Measurements from ENCODE around the gene ACTN2. TPM values are rescaled to one million over a fixed set of nuclear protein-coding genes. Genes with fewer than 3 reads are reported as not detected.

ACTN2 gene
- total RNA-seq, 1 experiment from 2014 or later: 0.49 TPM

DNA sequence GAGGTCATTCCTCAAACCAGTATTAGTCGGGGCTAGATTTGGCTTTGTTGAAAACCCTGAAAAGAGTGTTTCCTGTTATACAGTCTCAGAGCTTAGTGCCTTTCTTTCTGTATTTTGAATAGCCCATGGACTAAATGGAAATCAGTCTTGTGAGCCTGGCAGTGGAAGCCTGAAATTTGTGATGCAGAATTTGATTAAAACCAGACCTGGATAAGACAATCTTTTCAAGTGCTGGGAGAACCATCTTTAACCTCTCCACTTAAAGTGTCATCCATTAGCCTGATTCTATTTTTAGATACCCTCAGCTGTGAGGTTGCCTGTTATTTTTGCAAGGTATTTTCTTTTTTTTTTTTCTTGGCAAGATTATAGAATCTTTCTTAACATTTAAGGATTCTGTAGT lies 19.5 kb downstream of the ACTN2 start:
- TF ChIP-seq REST (IDR thresholded peaks at IDR 0.05; ENCODE audit: insufficient read depth in 1 of 2, low read depth in 2 of 2, low read length in 1 of 2): no peak
- TF ChIP-seq, protein P1, sequence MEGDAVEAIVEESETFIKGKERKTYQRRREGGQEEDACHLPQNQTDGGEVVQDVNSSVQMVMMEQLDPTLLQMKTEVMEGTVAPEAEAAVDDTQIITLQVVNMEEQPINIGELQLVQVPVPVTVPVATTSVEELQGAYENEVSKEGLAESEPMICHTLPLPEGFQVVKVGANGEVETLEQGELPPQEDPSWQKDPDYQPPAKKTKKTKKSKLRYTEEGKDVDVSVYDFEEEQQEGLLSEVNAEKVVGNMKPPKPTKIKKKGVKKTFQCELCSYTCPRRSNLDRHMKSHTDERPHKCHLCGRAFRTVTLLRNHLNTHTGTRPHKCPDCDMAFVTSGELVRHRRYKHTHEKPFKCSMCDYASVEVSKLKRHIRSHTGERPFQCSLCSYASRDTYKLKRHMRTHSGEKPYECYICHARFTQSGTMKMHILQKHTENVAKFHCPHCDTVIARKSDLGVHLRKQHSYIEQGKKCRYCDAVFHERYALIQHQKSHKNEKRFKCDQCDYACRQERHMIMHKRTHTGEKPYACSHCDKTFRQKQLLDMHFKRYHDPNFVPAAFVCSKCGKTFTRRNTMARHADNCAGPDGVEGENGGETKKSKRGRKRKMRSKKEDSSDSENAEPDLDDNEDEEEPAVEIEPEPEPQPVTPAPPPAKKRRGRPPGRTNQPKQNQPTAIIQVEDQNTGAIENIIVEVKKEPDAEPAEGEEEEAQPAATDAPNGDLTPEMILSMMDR (IDR thresholded peaks at IDR 0.05): no peak
- TF ChIP-seq SIN3A (IDR thresholded peaks at IDR 0.05; ENCODE audit: borderline replicate concordance, insufficient read depth, low read depth, low read length): no peak
- no peak for TF ChIP-seq POLR2AphosphoS5 (IDR thresholded peaks at IDR 0.05; ENCODE audit: low read depth, low read length)
- TF ChIP-seq TCF7L2 (IDR thresholded peaks at IDR 0.05; ENCODE audit: low read depth, low read length): no peak
- ChIA-PET CTCF (no interaction called here), POLR2A (no interaction called here)
- Histone ChIP-seq H3K27me3 (ENCODE audit: control insufficient read depth, insufficient read depth, low read length) (no peaks in the 10 kb centered on the region; the same call in 1 of the 2 replicates), H3K4me1 (ENCODE audit: control insufficient read depth, insufficient read depth, low read length) (no peaks in the 10 kb centered on the region), H3K4me3 (ENCODE audit: low read depth in 2 of 2, low read length in 2 of 2) (no peak overlapping the region), H3K36me3 (ENCODE audit: control insufficient read depth, insufficient read depth, low read length) (no peaks in the 10 kb centered on the region), H3K9me3 (ENCODE audit: control insufficient read depth, insufficient read depth, low read depth, low read length) (no peaks in the 10 kb centered on the region), H3K27ac (ENCODE audit: low read length) (no peak overlapping the region)
- DNase-seq (ENCODE audit: low read depth, low spot score) (no peak), ATAC-seq (no peak)
- no TSS peak for BruUV-seq (replicated peaks)
- intact Hi-C loops (cut with micrococcal nuclease; ENCODE audit: unreplicated experiment) (no loop called here), in situ Hi-C loops (cut with HindIII; ENCODE audit: low pct_unique_long_range_greater_than_20kb, low sequenced_read_pairs) (no loop called here)

DNA sequence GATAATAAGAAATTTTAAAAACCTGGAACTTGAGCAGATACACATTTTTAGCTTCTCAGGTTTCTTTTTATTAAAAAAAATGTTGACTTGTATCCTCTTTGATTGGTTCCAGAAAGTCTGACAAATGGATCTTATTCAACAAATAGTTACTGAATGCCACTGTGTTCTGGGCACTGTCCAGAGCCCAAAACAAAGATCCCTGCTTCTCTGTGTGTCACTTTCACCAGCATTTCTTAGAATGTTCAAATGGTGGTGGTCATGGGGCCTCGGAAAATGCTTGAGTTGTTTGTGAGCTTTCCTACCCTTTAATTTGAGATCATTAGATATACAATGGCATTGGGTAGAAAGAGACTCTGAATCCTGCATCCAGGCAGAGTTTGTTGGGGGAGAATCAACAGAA lies 19.9 kb downstream of the ACTN2 start:
- in situ Hi-C loops (cut with HindIII; ENCODE audit: low pct_unique_long_range_greater_than_20kb, low sequenced_read_pairs): no loop called here
- POLR2A ChIA-PET: no interaction called here
- no peaks in the 10 kb centered on the region for H3K4me1 ChIP-seq (ENCODE audit: control insufficient read depth, insufficient read depth, low read length)
- CTCF ChIA-PET: no interaction called here
- TF ChIP-seq, protein P1 (IDR thresholded peaks at IDR 0.05): no peak
- no TSS peak for BruUV-seq (replicated peaks)
- DNase-seq (ENCODE audit: low read depth, low spot score): no peak
- no peaks in the 10 kb centered on the region for H3K36me3 ChIP-seq (ENCODE audit: control insufficient read depth, insufficient read depth, low read length)
- H3K4me3 ChIP-seq (ENCODE audit: low read depth in 2 of 2, low read length in 2 of 2): no peak overlapping the region
- H3K27ac ChIP-seq (ENCODE audit: low read length): no peak overlapping the region
- H3K9me3 ChIP-seq (ENCODE audit: control insufficient read depth, insufficient read depth, low read depth, low read length): no peaks in the 10 kb centered on the region
- ATAC-seq: no peak
- no peaks in the 10 kb centered on the region; the same call in 1 of the 2 replicates for H3K27me3 ChIP-seq (ENCODE audit: control insufficient read depth, insufficient read depth, low read length)
- intact Hi-C loops (cut with micrococcal nuclease; ENCODE audit: unreplicated experiment): no loop called here
